KMS-11 (cell line): ENCODE data around the gene STN1.

ENCODE experiments used
- H2AFZ ChIP-seq: fragments of 200-600 bp; sonication (generic); 2 replicates; pipeline ENCODE4 v1.6.1; 2016; ENCODE audit warnings: antibody characterized with exemption, mixed run types, low read depth
- H3K27ac ChIP-seq: fragments of 200-600 bp; sonication (generic); 2 replicates; pipeline ENCODE4 v1.6.1; 2016; ENCODE audit warnings: mild to moderate bottlenecking, mixed run types
- H3K27me3 ChIP-seq: fragments of 200-600 bp; sonication (generic); 2 replicates; pipeline ENCODE4 v1.6.1; 2017; ENCODE audit warnings: mild to moderate bottlenecking, low read depth, mixed run types, moderate library complexity; ENCODE audit not compliant: insufficient read depth
- H3K36me3 ChIP-seq: fragments of 200-600 bp; sonication (generic); 2 replicates; pipeline ENCODE4 v1.6.1; 2017; ENCODE audit warnings: mild to moderate bottlenecking, mixed run types; ENCODE audit not compliant: insufficient read depth
- H3K4me1 ChIP-seq: fragments of 200-600 bp; sonication (generic); 2 replicates; pipeline ENCODE4 v1.6.1; 2016; ENCODE audit warnings: mild to moderate bottlenecking, low read depth, mixed run types; ENCODE audit not compliant: poor library complexity, severe bottlenecking
- H3K4me2 ChIP-seq: fragments of 200-600 bp; sonication (generic); 2 replicates; pipeline ENCODE4 v1.7.0; 2016; ENCODE audit warnings: mild to moderate bottlenecking, mixed run types
- H3K4me3 ChIP-seq: fragments of 200-600 bp; sonication (generic); IDR thresholded peaks from 2 replicates; pipeline ENCODE4 v1.6.1; 2017; ENCODE audit warnings: low read depth, low read length, mixed read lengths; ENCODE audit not compliant: insufficient read depth
- H3K79me2 ChIP-seq: fragments of 200-600 bp; sonication (generic); 2 replicates; pipeline ENCODE4 v1.6.1; 2016; ENCODE audit warnings: low read depth, mixed run types; ENCODE audit not compliant: insufficient read depth
- H3K9ac ChIP-seq: fragments of 200-600 bp; sonication (generic); 2 replicates; pipeline ENCODE4 v1.6.1; 2016; ENCODE audit warnings: mild to moderate bottlenecking, mixed run types
- H4K20me1 ChIP-seq: fragments of 200-600 bp; sonication (generic); 2 replicates; pipeline ENCODE4 v1.6.1; 2016; ENCODE audit warnings: mild to moderate bottlenecking, mixed run types; ENCODE audit not compliant: insufficient read depth
- CTCF ChIP-seq: fragments of 200-600 bp; sonication (generic); conservative IDR thresholded peaks from 2 replicates; pipeline ENCODE4 v1.6.1; 2017; ENCODE audit warnings: low read depth, mild to moderate bottlenecking, antibody characterized with exemption, low read length, moderate library complexity, mixed read lengths

Gene STN1

GRCh38 chr10:103832806-103833205 is 85.2 kb downstream of the STN1 start:
- Histone ChIP-seq H3K4me3 (no peak overlapping the region), H3K79me2 (no peaks in the 10 kb centered on the region), H3K4me2 (no peak overlapping the region), H3K36me3 (no peaks in the 10 kb centered on the region), H3K4me1 (no peaks in the 10 kb centered on the region), H3K27ac (no peak overlapping the region), H4K20me1 (no peaks in the 10 kb centered on the region), H3K9ac (no peak overlapping the region), H3K27me3 (no peaks in the 10 kb centered on the region), H2AFZ (no peak overlapping the region)
- TF ChIP-seq CTCF, result no peak
